ENCODE measurements around the gene EOMES. TPM values are rescaled to one million over a fixed set of nuclear protein-coding genes. Genes with fewer than 3 reads are reported as not detected.
A peak's percentile ranks its signal among the peaks of the same experiment; 100 is the strongest.

The EOMES gene
- total and polyA plus RNA-seq, 12 donors = 0.10 to 1.2 (median 0.35) TPM

DNA sequence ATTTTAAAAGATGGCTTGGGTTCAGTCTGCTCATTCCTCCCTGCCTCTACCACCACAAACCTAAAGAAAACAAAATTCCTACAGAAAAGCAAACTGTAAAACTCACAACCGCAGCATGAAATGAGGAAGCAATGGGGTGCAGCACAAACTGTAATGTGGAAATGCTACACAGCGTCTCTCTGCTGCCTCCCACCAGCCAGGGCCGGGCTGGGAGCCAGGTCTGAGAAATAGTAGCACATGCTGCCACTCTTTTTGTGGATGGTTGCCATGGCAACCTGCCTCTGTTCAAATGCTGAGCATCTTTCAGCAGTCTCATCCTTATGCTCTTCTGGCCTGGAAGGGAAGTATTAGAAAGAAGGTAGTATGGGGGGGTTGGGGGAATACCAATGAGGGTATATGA is 55.4 kb downstream of the EOMES start:
- DNase-seq = peak; percentile 53 to 77 (median 69)
- Histone ChIP-seq H3K36me3 (replicated peaks in 1 of 2) (no peaks in the 10 kb centered on the region), H3K27me3 (no peaks in the 10 kb centered on the region), H3K4me1 (replicated peaks in 1 of 2) (peaks cover 0 to 8% of the 10 kb centered on the region in 2 donors), H3K27ac (peak overlapping the region in 1 of 5 donors; percentile 45), H3K4me3 (no peak overlapping the region), H3K9me3 (replicated peaks in 1 of 3) (no peaks in the 10 kb centered on the region)
- 36 to 42% (median 38%) methylated on average over 3 of the region's 3 CpGs for WGBS, 4 donors
- TF ChIP-seq POLR2A (IDR thresholded peaks at IDR 0.05) = no peak
- TF ChIP-seq, protein P1, sequence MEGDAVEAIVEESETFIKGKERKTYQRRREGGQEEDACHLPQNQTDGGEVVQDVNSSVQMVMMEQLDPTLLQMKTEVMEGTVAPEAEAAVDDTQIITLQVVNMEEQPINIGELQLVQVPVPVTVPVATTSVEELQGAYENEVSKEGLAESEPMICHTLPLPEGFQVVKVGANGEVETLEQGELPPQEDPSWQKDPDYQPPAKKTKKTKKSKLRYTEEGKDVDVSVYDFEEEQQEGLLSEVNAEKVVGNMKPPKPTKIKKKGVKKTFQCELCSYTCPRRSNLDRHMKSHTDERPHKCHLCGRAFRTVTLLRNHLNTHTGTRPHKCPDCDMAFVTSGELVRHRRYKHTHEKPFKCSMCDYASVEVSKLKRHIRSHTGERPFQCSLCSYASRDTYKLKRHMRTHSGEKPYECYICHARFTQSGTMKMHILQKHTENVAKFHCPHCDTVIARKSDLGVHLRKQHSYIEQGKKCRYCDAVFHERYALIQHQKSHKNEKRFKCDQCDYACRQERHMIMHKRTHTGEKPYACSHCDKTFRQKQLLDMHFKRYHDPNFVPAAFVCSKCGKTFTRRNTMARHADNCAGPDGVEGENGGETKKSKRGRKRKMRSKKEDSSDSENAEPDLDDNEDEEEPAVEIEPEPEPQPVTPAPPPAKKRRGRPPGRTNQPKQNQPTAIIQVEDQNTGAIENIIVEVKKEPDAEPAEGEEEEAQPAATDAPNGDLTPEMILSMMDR (IDR thresholded peaks at IDR 0.05) = no peak
- intact Hi-C loops (cut with DNase I) = no loop called here

DNA sequence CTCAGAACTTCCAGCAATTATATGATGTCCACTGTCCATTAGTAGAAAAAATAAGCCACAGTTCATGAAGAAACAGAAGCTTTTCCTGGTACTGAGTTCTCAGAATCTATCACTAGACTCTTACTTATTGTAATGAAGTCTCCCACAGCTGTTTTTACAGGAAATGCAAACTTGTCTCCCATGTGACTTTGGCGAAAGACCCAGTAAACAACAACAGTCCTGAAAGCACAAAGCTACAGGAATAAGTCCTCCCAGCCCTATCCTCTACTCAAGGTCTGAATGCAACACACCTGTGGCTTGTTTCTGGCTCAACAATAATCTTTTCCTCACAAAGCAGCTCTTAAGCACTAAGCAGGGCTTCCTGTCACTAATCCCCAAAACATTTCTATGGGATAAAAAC is 55.9 kb downstream of the EOMES start:
- intact Hi-C loops (cut with DNase I) = no loop called here
- no peaks in the 10 kb centered on the region for H3K9me3 ChIP-seq (replicated peaks in 1 of 3)

More for the DNA sequence above, 55.9 kb downstream of the EOMES start:
- H3K27me3 ChIP-seq = no peaks in the 10 kb centered on the region
- TF ChIP-seq, protein P1 (IDR thresholded peaks at IDR 0.05) = no peak
- TF ChIP-seq POLR2A (IDR thresholded peaks at IDR 0.05) = no peak
- no peaks in the 10 kb centered on the region for H3K36me3 ChIP-seq (replicated peaks in 1 of 2)
- peak overlapping the region in 1 of 5 donors; percentile 45 for H3K27ac ChIP-seq
- WGBS, 4 donors = 29 to 51% (median 40%) methylated on average over 1 of the region's 1 CpG
- DNase-seq = no peak
- no peak overlapping the region for H3K4me3 ChIP-seq
- H3K4me1 ChIP-seq (replicated peaks in 1 of 2) = peaks cover 0 to 8% of the 10 kb centered on the region in 2 donors

Other genes with a start within 250 kb of the EOMES start
- gene SLC4A7, start 237.9 kb downstream of the EOMES start, total RNA-seq = 10 to 100 TPM in 7 of 9 donors, 1 to 10 TPM in 2; 5.7 to 34.5 (median 17.4) TPM
- gene SLC4A7, start 237.9 kb downstream of the EOMES start, polyA plus RNA-seq = 1 to 10 TPM; 2.7 to 7.0 (median 3.9) TPM